GM18520 (cell line): Measurements from ENCODE around the gene C10orf143.
"Not testable (repeated sequence)": the region's sequence is repeated elsewhere in the genome, so short reads cannot be mapped to it uniquely, and the experiment has no call there.

Experiments
- ATAC-seq: cut with Tn5 transposase; IDR thresholded peaks from one replicate; pipeline ENCODE4 v1.9.1; 2021; ENCODE audit not compliant: unreplicated experiment

C10orf143 gene

DNA sequence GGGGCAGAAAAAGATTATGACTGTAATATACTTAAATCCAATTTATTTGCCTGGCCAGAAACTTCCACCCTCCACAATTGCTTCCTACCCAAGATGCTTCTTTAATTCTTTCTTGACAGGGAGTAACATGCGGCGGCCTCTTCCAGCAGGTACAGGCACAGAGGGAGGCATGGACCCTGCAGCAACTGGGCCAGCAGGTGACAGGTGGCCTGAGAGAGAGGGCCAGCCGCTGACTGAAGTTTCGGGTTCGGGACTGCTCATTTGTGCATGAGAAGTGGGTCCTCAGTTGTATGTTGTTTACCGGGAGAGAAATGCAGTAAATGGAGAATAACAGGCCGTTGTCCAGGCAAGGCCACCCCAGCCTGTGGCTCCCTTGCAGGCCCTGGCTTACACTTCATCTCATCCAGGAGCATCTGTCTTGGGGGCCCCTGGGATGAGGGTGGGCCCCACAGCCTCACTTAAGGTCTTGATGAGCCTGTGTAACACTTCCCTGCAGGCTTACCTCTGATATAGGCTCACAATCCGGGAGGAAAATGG lies 72.5 kb downstream of the C10orf143 start:
- ATAC-seq, result no peak

DNA sequence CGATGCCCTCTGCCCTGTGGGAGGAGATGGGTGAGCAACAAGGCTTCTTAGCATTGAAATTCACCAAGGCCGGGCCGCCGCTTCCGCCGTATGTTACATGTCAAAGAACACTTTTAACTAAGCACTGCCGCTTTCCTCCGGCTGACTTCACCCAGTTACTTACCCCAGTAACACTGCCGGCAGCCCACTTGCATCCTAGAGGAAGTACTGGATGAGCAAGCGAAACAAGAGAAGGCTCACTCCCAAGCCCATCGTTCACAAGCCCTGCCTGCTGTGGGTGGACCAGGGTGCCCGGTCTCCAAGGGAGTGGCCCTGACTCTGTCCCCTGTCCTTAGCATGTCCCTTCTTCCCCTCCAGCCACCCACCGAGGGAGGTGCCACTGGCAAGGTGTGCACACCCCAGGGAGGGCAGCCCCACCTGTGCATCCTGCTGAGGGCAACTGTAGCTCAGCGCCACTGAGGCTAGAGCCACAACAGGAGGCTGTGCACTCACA lies 73.4 kb downstream of the C10orf143 start:
- no peak for ATAC-seq

GRCh38 chr10:130036296-130037065 lies 74.1 kb downstream of the C10orf143 start:
- no peak for ATAC-seq

DNA sequence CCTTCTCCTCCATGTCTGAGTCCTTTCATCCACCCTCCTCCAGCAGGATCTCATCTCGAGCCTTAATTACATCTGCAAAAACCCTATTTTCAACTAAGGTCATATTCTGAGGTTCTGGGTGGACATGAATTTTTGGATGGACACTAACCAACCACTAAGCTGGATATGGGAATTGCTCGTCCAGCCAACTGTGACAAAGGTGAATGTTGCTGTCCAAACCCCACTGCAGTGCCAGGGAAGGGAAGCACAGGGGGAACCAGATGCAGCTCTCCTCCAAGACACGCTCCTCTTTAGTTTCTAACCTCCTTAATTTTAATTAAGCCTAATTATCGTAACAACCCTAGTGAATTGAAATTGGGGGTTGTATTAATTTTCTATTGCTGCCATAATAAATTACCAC lies 81.4 kb downstream of the C10orf143 start:
- no peak for ATAC-seq

DNA sequence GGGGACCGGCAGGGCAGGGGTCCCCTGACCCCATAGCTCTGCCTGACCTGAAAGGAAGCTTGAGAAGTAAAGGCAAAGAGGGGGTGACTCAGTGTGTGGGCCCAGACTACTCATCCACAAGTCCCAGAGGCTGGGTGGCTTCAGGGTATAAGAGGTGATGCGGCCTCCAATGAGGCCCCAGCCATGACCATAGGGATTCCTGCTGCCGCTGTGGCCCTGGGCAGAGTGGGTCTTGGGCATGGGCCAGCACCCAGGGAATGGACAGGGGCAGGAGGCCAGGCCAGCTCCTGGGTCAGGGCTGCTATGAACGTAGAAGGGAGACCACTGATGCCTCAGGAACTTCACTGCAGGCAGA lies 82.2 kb downstream of the C10orf143 start:
- no peak for ATAC-seq

DNA sequence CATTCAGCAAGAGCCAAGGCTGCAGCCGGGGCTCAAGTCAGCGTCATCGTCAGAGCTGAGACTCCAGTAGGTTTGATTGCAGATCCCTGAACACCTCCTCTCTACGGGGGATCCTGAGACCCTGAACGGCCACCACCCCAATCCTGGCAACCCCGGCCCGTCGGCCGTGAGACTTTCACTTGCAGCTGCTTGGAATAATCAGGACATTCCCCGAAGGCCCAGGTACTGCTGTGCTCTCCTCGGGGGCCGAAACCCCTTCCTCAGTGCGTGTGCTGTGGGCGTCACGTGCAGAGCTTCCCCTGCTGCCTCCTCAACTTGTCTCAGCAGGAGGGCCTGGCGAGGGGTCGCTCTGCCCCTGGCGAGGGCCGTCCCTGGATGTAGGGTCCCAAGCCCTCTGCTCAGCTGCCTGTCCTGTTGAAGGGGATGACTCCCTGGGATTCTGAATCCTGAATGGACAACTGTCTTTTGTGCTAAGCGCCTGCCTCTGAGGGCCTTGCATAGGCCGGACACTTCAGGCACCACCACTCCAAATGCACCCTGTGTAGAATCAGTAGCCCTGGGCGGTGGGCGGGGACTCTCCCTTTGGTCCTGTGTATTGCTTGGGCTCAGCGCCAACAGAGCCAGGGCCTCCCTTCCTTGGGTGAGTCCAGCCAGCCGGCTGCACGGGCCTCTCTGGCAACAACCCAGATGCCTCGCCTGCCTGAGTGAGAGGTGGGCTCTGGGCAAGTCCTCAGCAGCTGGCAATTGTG lies 82.7 kb downstream of the C10orf143 start:
- ATAC-seq, result no peak

GRCh38 chr10:130026670-130027456 lies 83.8 kb downstream of the C10orf143 start:
- ATAC-seq, result no peak

DNA sequence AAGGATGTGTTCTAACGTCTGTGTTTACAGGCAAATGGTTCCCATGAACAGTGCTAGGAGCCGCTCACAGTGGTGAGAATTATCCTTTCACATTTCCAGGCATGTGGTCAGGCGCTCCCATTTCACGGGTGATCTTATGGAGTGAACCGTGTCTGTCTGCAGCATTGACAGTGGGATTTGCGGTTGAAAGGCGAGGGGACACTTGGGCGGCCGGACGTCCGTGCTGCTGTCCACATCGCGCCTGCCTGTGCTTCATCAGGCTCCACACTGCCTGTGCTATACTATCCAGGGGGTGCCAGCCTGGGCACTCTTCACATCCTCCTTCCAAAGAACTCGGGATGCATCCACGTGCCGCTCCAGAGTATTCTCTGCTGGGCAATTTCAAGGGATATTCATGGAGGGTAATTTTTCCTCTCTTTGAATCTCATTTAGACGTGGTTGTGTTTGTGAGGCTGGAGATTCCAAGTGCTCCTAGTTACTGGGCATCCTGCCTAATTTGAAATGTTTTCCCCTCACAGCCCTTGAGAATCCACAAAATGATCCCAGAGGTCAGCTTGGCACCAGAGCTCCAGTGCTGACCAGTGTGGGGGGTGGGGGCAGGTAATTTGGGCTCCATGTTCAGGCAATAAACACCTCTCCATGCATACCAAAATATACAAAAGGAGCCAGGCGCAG lies 84.7 kb downstream of the C10orf143 start:
- ATAC-seq, result no peak

- no peak for ATAC-seq
Measured at GRCh38 chr10:130025326-130025725, 85.3 kb downstream of the C10orf143 start.

DNA sequence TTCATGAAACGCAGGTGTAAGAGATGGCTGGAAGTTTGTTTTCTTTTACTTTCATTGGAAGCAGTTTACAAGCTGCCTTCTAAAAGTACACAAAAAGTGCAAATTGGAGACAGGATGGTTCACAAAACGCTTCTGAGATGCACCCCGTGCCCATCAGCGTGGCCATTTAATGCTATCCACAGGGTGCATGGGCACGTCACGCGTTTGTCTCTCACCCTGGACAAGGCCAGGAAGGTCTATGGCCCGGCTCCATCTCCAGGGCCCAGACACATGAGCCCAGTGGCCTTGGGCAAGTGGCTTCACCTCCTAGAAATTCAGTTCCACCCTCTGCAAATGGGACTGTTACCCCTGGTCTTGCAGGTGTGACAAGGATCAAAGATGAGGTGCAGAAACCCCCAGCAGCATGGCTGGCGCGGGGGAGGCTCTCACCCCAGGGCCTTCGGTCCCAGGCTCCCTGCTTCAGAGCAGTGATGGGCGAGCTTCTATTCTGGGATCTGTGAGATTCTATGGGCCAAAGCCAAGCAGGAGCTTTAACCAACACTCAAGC lies 85.8 kb downstream of the C10orf143 start:
- ATAC-seq, result no peak

DNA sequence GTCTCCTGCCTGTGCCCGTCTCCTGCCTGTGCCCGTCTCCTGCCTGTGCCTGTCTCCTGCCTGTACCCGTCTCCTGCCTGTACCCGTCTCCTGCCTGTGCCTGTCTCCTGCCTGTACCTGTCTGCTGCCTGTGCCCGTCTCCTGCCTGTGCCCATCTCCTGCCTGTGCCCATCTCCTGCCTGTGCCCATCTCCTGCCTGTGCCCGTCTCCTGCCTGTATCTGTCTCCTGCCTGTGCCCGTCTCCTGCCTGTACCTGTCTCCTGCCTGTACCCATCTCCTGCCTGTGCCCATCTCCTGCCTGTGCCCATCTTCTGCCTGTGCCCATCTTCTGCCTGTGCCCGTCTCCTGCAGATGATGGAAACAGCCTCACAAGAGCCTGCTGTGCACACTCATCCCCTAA lies 86.3 kb downstream of the C10orf143 start:
- ATAC-seq, result not testable (repeated sequence)

GRCh38 chr10:130023454-130024230 lies 87.0 kb downstream of the C10orf143 start:
- no peak for ATAC-seq

DNA sequence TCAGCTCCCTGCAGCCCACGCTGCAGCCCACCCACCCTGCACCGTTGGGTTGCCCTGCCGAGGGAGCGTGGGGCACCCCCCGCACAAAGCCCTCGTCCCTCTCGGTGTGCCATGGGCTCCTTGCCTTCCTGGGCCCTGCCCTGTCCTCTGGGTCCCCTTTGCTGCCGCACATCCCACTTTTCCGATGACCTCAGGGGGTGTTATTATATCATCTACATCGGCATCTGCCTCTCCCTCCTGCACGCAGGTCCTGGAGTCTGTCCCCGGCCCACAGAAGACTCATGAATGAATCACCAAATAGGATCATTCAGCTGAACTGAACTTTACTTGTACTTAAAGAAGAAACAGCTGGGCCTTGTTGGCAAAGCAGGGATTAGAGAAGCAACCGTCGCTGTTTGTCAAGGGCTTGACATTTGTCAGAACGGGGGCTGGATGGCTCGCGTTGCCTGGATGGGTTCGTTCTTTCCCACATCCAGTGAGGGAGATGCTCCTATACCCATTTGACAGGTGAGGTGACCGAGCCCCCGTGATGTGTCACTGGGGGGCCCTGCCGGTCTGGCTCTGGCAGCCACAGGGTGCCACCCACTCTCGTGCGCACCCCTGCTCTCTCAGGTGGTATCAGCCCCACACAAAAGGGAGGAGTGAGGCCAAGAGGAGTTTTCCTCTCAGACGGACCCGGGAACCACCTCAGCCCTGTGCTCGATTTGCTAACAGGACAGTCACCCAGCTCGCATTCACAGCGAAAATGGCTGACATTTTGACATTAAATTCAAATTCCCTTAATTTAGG lies 87.9 kb downstream of the C10orf143 start:
- no peak for ATAC-seq

GRCh38 chr10:130022086-130022485 lies 88.5 kb downstream of the C10orf143 start:
- no peak for ATAC-seq

- ATAC-seq, result no peak
Measured at GRCh38 chr10:130021383-130021950, 89.2 kb downstream of the C10orf143 start.

- no peak for ATAC-seq
Measured at GRCh38 chr10:130020651-130021382, 89.8 kb downstream of the C10orf143 start.

DNA sequence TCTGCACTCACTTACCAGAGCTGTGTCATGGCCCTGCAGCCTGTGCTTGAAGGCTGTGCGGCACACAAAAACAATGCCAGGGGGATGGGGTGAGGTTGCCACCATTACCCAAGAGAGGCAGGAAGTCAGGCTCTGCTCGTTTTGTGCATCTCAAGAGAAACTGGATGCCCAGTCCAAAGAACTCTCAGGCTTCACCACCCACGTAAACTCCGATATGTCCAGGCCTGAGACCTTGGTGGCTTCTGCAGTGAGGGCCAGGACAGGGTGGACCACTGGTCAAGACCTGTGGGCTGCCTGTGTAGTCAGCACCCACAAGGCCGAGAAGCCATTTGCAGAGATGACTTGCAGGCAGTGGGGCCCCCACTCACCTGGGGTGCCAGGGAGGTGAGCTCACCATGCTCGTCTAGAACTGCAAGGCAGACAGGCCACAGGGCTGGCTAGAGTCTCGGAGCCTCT lies 91.9 kb downstream of the C10orf143 start:
- ATAC-seq, result no peak

DNA sequence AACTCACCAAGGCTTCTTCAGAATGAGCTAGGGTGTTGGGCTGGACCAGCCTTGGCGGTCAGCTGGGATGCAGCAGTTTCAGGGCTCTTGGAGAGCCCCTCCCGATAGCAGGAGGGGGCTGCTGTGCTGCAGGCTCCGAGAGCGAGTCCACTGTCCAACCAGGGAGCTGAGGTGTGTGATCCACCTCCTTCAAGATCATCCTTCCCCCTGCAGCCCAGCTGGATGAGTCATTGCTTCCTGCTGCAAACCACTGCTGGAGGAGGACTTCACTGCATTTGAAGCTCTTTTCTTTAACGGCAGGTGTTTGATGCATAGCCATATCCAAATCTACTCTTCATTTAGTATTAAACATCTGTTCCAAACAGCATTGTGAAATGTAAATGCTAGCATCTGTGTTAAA lies 92.4 kb downstream of the C10orf143 start:
- ATAC-seq, result no peak
